Keratinocyte (primary cell): ENCODE data around the gene KDM1B. TPM values are rescaled to one million over a fixed set of nuclear protein-coding genes. Genes with fewer than 3 reads are reported as not detected.

Experiments
- DNase-seq: peaks from one replicate; pipeline ENCODE4 v3.0.0-alpha.2; 2011; ENCODE audit warnings: low read depth, missing footprints, low spot score
- FAIRE-seq: peaks from 2 replicates; lab custom pipeline; 2011; peaks lifted over from hg19 to GRCh38; lab: Jason Lieb, UNC
- H2AFZ ChIP-seq: 2 replicates; pipeline ENCODE4 v1.6.0; 2012; ENCODE audit warnings: low read length, control low read depth, inconsistent platforms; ENCODE audit not compliant: control insufficient read depth
- H3K27ac ChIP-seq: 2 replicates; pipeline ENCODE4 v1.5.1; 2011; ENCODE audit warnings: low read length; ENCODE audit not compliant: control insufficient read depth, insufficient read depth
- H3K27me3 ChIP-seq: 3 replicates; pipeline ENCODE4 v1.6.0; 2011; ENCODE audit warnings: low read length; ENCODE audit not compliant: control insufficient read depth, insufficient read depth; ENCODE audit errors: extremely low read depth
- H3K36me3 ChIP-seq, 2 experiments: 2 replicates in 1 of 2; 3 replicates in 1 of 2; pipeline ENCODE4 v1.5.1; 2011; ENCODE audit warnings: low read length in 2 of 2, mild to moderate bottlenecking in 1 of 2; ENCODE audit not compliant: control insufficient read depth in 2 of 2, insufficient read depth in 2 of 2; ENCODE audit errors: extremely low read depth in 1 of 2
- H3K4me1 ChIP-seq: 3 replicates; pipeline ENCODE4 v1.5.1; 2011; ENCODE audit warnings: low read length; ENCODE audit not compliant: control insufficient read depth, insufficient read depth; ENCODE audit errors: extremely low read depth
- H3K4me2 ChIP-seq: 3 replicates; pipeline ENCODE4 v1.6.0; 2011; ENCODE audit warnings: low read depth, low read length; ENCODE audit not compliant: control insufficient read depth, insufficient read depth; ENCODE audit errors: extremely low read depth
- H3K4me3 ChIP-seq, 3 experiments: fragments of 200-600 bp in 1 of 3; sonication (generic) in 1 of 3; 2 replicates in 2 of 3; 3 replicates in 1 of 3; pipeline ENCODE4 v1.5.1; 2011 to 2016; ENCODE audit warnings: low read length in 3 of 3, mild to moderate bottlenecking in 3 of 3, control low read depth in 2 of 3, inconsistent platforms in 1 of 3, low read depth in 1 of 3, mixed read lengths in 1 of 3, mixed run types in 1 of 3, moderate library complexity in 1 of 3; ENCODE audit not compliant: control insufficient read depth in 2 of 3, insufficient read depth in 2 of 3; ENCODE audit errors: extremely low read depth in 1 of 3
- H3K79me2 ChIP-seq: 2 replicates; pipeline ENCODE4 v1.6.0; 2012; ENCODE audit warnings: low read length; ENCODE audit not compliant: control insufficient read depth, insufficient read depth
- H3K9ac ChIP-seq: 3 replicates; pipeline ENCODE4 v1.6.0; 2011; ENCODE audit warnings: low read length; ENCODE audit not compliant: control insufficient read depth, insufficient read depth; ENCODE audit errors: extremely low read depth
- H3K9me1 ChIP-seq: 3 replicates; pipeline ENCODE4 v1.6.0; 2011; ENCODE audit warnings: low read length; ENCODE audit not compliant: control insufficient read depth, insufficient read depth; ENCODE audit errors: extremely low read depth
- H3K9me3 ChIP-seq: 2 replicates; pipeline ENCODE4 v1.5.1; 2012; ENCODE audit warnings: low read depth, low read length; ENCODE audit not compliant: control insufficient read depth
- H4K20me1 ChIP-seq: 3 replicates; pipeline ENCODE4 v1.6.0; 2011; ENCODE audit warnings: low read length; ENCODE audit not compliant: control insufficient read depth, insufficient read depth; ENCODE audit errors: extremely low read depth
- CTCF ChIP-seq, 3 experiments: IDR thresholded peaks in 1 of 3; conservative IDR thresholded peaks in 1 of 3; optimal IDR thresholded peaks in 1 of 3; 2 replicates in 2 of 3; 3 replicates in 1 of 3; pipeline versions ENCODE3 to v1.5.1; 2011; ENCODE audit warnings: low read length in 3 of 3, mild to moderate bottlenecking in 3 of 3, moderate library complexity in 2 of 3, control low read depth in 1 of 3, inconsistent platforms in 1 of 3; ENCODE audit not compliant: insufficient read depth in 2 of 3; ENCODE audit errors: extremely low read depth in 1 of 3
- EZH2 ChIP-seq: IDR thresholded peaks from one replicate; pipeline ENCODE4 v1.6.1; 2012; ENCODE audit warnings: inconsistent platforms, mild to moderate bottlenecking, low read length, moderate library complexity
- dilution Hi-C: fragments of 300-500 bp; cut with MboI; formaldehyde crosslinking; loops from one replicate; pipeline ENCODE4 v1.7.0; 2020; ENCODE audit warnings: low sequenced_read_pairs; ENCODE audit not compliant: extremely low pct_ligation_motif_present
- polyA plus RNA-seq, 5 experiments: library from polyadenylated mRNA; depleted of rRNA in 3 of 5; stranded (reverse) in 3 of 5; stranded (forward) in 1 of 5; unstranded in 1 of 5; fragments of >200 nt; gene quantifications; 1 replicate in 1 of 5; 2 replicates in 3 of 5; 3 replicates in 1 of 5; pipeline versions ENCODE4 v1.2.1 to v1.2.3, GENCODE V29; 2011 to 2012; ENCODE audit warnings: missing spikeins in 2 of 5, low read depth in 1 of 5, low replicate concordance in 1 of 5

Gene KDM1B
- polyA plus RNA-seq, 1 donor (not counting 4 experiments of a cell fraction or from before 2014, with no cell fraction given), result 32.7 TPM

- no peaks in the 10 kb centered on the region for H3K9me3 ChIP-seq
- no peak overlapping the region for H3K9ac ChIP-seq
- H3K9me1 ChIP-seq, result no peaks in the 10 kb centered on the region
- no peak overlapping the region for H3K27ac ChIP-seq
- no peak for TF ChIP-seq CTCF (optimal IDR thresholded peaks at IDR 0.05 in 1 of 3, IDR thresholded peaks at IDR 0.05 in 1 of 3, conservative IDR thresholded peaks at IDR 0.05 in 1 of 3; ENCODE audit: extremely low read depth in 1 of 3, insufficient read depth in 2 of 3, low read length in 3 of 3)
- TF ChIP-seq EZH2, result no peak
- H3K27me3 ChIP-seq, result no peaks in the 10 kb centered on the region
- H3K4me2 ChIP-seq, result no peak overlapping the region
- no peaks in the 10 kb centered on the region for H4K20me1 ChIP-seq
- H3K36me3 ChIP-seq, result peaks cover 7 to 8% of the 10 kb centered on the region in 2 experiments
- dilution Hi-C loops, result no loop called here
- DNase-seq (no peak), FAIRE-seq (no peak)
- H3K79me2 ChIP-seq, result peaks cover 63% of the 10 kb centered on the region
- H3K4me3 ChIP-seq, result no peak overlapping the region
- H3K4me1 ChIP-seq, result no peaks in the 10 kb centered on the region
- no peak overlapping the region for H2AFZ ChIP-seq
Observed at GRCh38 chr6:18253635-18254034, 98.4 kb downstream of the KDM1B start.

GRCh38 chr6:18254793-18255192, 99.6 kb downstream of the KDM1B start:
- Histone ChIP-seq H3K27ac (no peak overlapping the region), H3K36me3 (peaks cover 7 to 11% of the 10 kb centered on the region in 2 experiments), H3K27me3 (no peaks in the 10 kb centered on the region), H3K9me3 (no peaks in the 10 kb centered on the region), H3K9me1 (no peaks in the 10 kb centered on the region), H3K4me2 (no peak overlapping the region), H4K20me1 (peaks cover 3% of the 10 kb centered on the region), H2AFZ (no peak overlapping the region), H3K4me1 (peaks cover 5% of the 10 kb centered on the region), H3K79me2 (peaks cover 71% of the 10 kb centered on the region), H3K4me3 (no peak overlapping the region), H3K9ac (no peak overlapping the region)
- FAIRE-seq (no peak), DNase-seq (no peak)
- dilution Hi-C loops, result no loop called here
- no peak for TF ChIP-seq EZH2
- no peak for TF ChIP-seq CTCF (optimal IDR thresholded peaks at IDR 0.05 in 1 of 3, IDR thresholded peaks at IDR 0.05 in 1 of 3, conservative IDR thresholded peaks at IDR 0.05 in 1 of 3; ENCODE audit: extremely low read depth in 1 of 3, insufficient read depth in 2 of 3, low read length in 3 of 3)
